Upper lobe of left lung (tissue), 6 donors: ENCODE results near the gene TAF10. TPM values are rescaled to one million over a fixed set of nuclear protein-coding genes. Genes with fewer than 3 reads are reported as not detected.

Source experiments
- ATAC-seq, 2 donors: fragments of 200-7000 bp; cut with Tn5 transposase; one replicate each; pipeline ENCODE4 v1.9.1; 2022; ENCODE audit warnings: mild to moderate bottlenecking in 2 of 2, moderate library complexity in 2 of 2; ENCODE audit not compliant: low FRiP score in 2 of 2
- DNase-seq, 2 donors: peaks; one replicate each; pipeline ENCODE4 v3.0.0-alpha.2; 2019 to 2020
- H3K27ac ChIP-seq, 4 donors: fragments of 200-600 bp; sonication (generic); one replicate each; pipeline ENCODE4 v1.5.1; 2016 to 2019
- H3K27me3 ChIP-seq, 4 donors: fragments of 200-600 bp; sonication (generic); one replicate each; pipeline ENCODE4 v1.5.1; 2017 to 2019
- H3K36me3 ChIP-seq, 4 donors: fragments of 200-600 bp; sonication (generic); one replicate each; pipeline ENCODE4 v1.5.1; 2016 to 2019
- H3K4me1 ChIP-seq, 4 donors: fragments of 200-600 bp; sonication (generic); one replicate each; pipeline ENCODE4 v1.5.1; 2018 to 2019
- H3K4me3 ChIP-seq, 4 donors: fragments of 200-600 bp; sonication (generic); one replicate each; pipeline ENCODE4 v1.5.1; 2017 to 2019; ENCODE audit warnings: mild to moderate bottlenecking in 2 of 4, moderate library complexity in 1 of 4
- H3K9me3 ChIP-seq, 4 donors: fragments of 200-600 bp; sonication (generic); one replicate each; pipeline ENCODE4 v1.5.1; 2018 to 2019
- CTCF ChIP-seq, 6 experiments: fragments of 450-650 bp in 4 of 6; fragments of 200-600 bp in 2 of 6; sonication (generic) in 2 of 6; IDR thresholded peaks; one replicate each; pipeline ENCODE4 v1.5.1; 2016 to 2019; ENCODE audit warnings: antibody characterized with exemption in 6 of 6
- EP300 ChIP-seq, 4 donors: sonication (generic); formaldehyde crosslinking; IDR thresholded peaks; one replicate each; pipeline ENCODE4 v1.5.1; 2017; ENCODE audit warnings: antibody characterized with exemption in 4 of 4, control low read depth in 2 of 4
- POLR2A ChIP-seq, 4 donors: fragments of 450-650 bp; IDR thresholded peaks; one replicate each; pipeline ENCODE4 v1.5.1; 2016 to 2017; ENCODE audit warnings: antibody characterized with exemption in 4 of 4, mild to moderate bottlenecking in 2 of 4
- POLR2AphosphoS5 ChIP-seq, 2 donors: sonication (generic); formaldehyde crosslinking; IDR thresholded peaks; one replicate each; pipeline ENCODE4 v1.5.1; 2017; ENCODE audit warnings: antibody characterized with exemption in 2 of 2
- WGBS, 2 donors: methylation state at CpG; one replicate each; pipeline ENCODE4 v1.1.5; 2017 to 2018; 5-methylcytosine and 5-hydroxymethylcytosine counted together
- total RNA-seq, 6 donors: library from RNA; depleted of rRNA in 4 of 6; stranded (reverse); fragments of >200 nt in 4 of 6; gene quantifications; one replicate each; pipeline versions ENCODE4 v1.1.0 to v1.2.1, GENCODE V29; 2016 to 2021
- donor health status: DM: no; HTN: no; CAD: no; lungs with moderate emphysema.
- donor health status: DM: no; HTN: yes; CAD: no; lungs with severe emphysema.

The TAF10 gene
- total RNA-seq, 6 donors from 2014 or later: 60.8 to 153 (median 96.5) TPM

DNA sequence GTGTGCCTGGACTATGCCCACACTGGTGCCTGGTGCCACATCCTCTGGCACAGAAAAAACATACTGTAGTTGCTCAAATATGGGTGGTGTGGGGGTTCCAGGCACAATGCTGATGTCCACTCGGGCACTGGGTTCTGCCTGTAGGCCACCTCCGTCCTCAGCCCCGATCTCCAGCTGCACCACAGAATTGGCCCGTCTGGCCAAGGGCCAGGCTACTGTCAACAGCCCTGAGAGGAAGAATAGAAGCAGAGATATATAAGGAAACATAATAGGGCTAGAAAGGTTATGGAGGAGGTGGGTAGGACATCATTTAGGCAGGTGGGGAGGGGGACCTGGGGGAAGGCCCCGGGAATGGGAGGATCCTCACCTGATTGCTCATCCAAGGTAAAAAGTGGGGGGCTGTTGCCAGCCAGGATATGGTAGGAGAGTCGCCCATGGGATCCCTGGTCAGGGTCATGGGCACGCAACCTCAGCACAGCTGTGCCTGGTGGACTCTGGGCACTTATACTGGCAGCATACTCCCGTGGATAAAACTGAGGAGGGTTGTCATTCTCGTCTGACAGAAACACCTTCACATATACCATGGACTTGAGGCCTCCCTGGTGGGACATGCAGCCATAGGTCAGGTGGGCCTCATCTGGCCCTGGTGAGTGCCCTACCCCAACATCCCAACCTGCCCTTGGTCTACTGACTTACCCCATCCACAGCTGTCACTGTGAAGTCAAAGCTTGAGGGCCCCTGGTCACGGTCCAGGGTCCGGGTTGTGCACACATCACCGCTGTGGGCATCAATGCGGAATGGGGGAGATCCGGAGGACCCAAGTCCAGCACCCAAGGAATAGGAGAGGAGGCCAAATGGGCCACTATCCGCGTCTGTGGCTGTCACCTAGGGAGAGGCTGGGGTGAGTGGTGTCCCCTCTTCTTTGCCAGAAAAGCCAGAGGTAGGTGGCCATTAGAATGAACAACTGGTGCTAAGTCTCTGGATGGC lies 21.7 kb upstream of the TAF10 start:
- Histone ChIP-seq H3K9me3 (no peaks in the 10 kb centered on the region), H3K27me3 (no peaks in the 10 kb centered on the region), H3K4me1 (peaks cover 30 to 47% (median 42%) of the 10 kb centered on the region in 4 donors), H3K27ac (peak overlapping the region in 3 of 4 donors; percentile 64 to 75 (median 70)), H3K36me3 (peaks cover 0 to 43% (median 17%) of the 10 kb centered on the region in 4 donors), H3K4me3 (no peak overlapping the region)
- ATAC-seq: no peak
- DNase-seq: peak in 1 of 2 donors; percentile 22
- WGBS, 2 donors: 87 to 92% methylated on average over 13 to 16 of the region's 16 CpGs
- TF ChIP-seq EP300 (IDR thresholded peaks at IDR 0.05): no peak
- no peak for TF ChIP-seq CTCF (IDR thresholded peaks at IDR 0.05)
- TF ChIP-seq POLR2A (IDR thresholded peaks at IDR 0.05): no peak
- no peak for TF ChIP-seq POLR2AphosphoS5 (IDR thresholded peaks at IDR 0.05)

GRCh38 chr11:6632116-6633073 lies 20.4 kb upstream of the TAF10 start:
- TF ChIP-seq POLR2A (IDR thresholded peaks at IDR 0.05): no peak
- TF ChIP-seq POLR2AphosphoS5 (IDR thresholded peaks at IDR 0.05): no peak
- TF ChIP-seq EP300 (IDR thresholded peaks at IDR 0.05): no peak
- no peak for TF ChIP-seq CTCF (IDR thresholded peaks at IDR 0.05)
- WGBS, 2 donors: 89 to 93% methylated on average over 4 to 29 of the region's 29 CpGs
- H3K4me3 ChIP-seq: no peak overlapping the region
- peaks cover 17 to 35% (median 31%) of the 10 kb centered on the region in 4 donors for H3K4me1 ChIP-seq
- DNase-seq (peak in 1 of 2 donors; percentile 48), ATAC-seq (no peak)
- H3K36me3 ChIP-seq: peaks cover 0 to 49% (median 17%) of the 10 kb centered on the region in 4 donors
- no peak overlapping the region for H3K27ac ChIP-seq
- H3K27me3 ChIP-seq: no peaks in the 10 kb centered on the region
- H3K9me3 ChIP-seq: no peaks in the 10 kb centered on the region

DNA sequence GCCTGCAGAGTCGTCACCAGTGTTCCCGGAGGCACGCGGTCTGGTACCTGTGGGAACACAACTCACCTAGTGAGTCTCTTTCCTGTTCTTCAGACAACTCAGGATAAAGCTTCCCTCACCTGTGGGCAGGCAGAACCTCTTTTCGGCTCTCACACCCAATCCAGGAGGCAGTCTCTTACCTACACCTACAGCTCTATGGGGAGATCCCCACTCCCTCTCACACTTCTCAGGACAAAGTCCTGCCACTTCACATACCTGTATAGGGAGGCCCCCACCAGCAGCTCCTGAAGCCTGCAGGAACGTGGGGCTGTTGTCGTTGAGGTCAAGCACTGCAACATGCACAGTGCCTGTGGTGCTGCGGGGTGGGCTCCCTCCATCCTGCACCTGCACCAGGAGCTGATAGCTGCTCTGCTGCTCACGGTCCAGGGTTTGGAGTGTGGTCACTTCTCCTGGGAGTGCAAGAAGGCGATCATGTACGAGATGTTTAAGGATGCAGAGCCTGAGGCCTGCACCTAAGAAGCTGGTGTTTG lies 19.4 kb upstream of the TAF10 start:
- no peak for ATAC-seq
- TF ChIP-seq CTCF (IDR thresholded peaks at IDR 0.05): no peak
- no peak for TF ChIP-seq POLR2A (IDR thresholded peaks at IDR 0.05)
- TF ChIP-seq EP300 (IDR thresholded peaks at IDR 0.05): no peak
- no peak for TF ChIP-seq POLR2AphosphoS5 (IDR thresholded peaks at IDR 0.05)
- peak; percentile 6 to 30 for DNase-seq
- no peaks in the 10 kb centered on the region for H3K27me3 ChIP-seq
- WGBS, 2 donors: 85 to 87% methylated on average over 9 to 11 of the region's 11 CpGs
- H3K27ac ChIP-seq: no peak overlapping the region
- H3K36me3 ChIP-seq: peaks cover 0 to 59% (median 25%) of the 10 kb centered on the region in 4 donors
- H3K9me3 ChIP-seq: no peaks in the 10 kb centered on the region
- H3K4me3 ChIP-seq: no peak overlapping the region
- H3K4me1 ChIP-seq: peaks cover 16 to 32% (median 25%) of the 10 kb centered on the region in 4 donors

DNA sequence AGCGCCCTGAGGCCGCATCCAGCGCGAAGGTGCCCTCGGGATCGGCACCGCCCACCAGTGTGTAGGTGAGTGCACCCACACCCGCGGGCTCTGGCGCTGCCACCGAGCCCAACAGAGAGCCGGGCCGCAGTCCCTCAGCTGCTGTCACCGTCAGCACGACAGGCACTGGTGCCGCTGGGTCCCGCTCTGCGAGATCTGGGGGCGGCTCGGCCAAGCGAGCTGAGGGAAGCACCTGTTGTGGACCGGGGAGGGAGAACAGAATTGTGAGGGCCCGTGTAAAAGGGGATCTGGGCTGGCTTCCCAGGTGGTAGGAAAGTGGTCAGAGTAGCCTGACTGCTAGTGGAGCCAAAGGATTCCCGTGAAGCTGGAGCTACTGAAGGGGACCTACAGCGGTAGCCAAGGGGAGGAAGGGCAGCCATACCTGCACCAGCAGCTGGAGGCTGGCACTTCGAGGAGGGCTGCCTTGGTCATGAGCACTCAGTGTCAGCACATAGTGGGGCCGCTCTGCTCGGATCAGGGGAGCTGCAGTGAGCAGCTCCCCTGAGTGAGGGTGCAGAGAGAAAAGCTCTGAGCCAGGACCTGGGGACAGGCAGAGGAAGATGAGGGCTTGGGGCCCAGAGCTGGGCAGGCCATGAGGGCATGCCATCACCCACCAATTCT lies 18.7 kb upstream of the TAF10 start:
- TF ChIP-seq CTCF (IDR thresholded peaks at IDR 0.05): no peak
- no peak for TF ChIP-seq POLR2AphosphoS5 (IDR thresholded peaks at IDR 0.05)
- no peak for TF ChIP-seq POLR2A (IDR thresholded peaks at IDR 0.05)
- TF ChIP-seq EP300 (IDR thresholded peaks at IDR 0.05): no peak
- Histone ChIP-seq H3K4me3 (peak overlapping the region in 3 of 4 donors; percentile 30 to 48 (median 42)), H3K4me1 (peaks cover 9 to 25% (median 18%) of the 10 kb centered on the region in 4 donors), H3K27ac (no peak overlapping the region), H3K36me3 (peaks cover 0 to 66% (median 31%) of the 10 kb centered on the region in 4 donors), H3K27me3 (no peaks in the 10 kb centered on the region), H3K9me3 (no peaks in the 10 kb centered on the region)
- peak in 1 of 2 donors; percentile 19 for DNase-seq
- no peak for ATAC-seq
- 61 to 82% methylated on average over 14 to 27 of the region's 28 CpGs for WGBS, 2 donors
